H9 (cell line): ENCODE results near the gene GGA2. TPM values are rescaled to one million over a fixed set of nuclear protein-coding genes. Genes with fewer than 3 reads are reported as not detected.
A peak's percentile ranks its signal among the peaks of the same experiment; 100 is the strongest.

Experiments
- DNase-seq: peaks from one replicate; pipeline ENCODE4 v3.0.0-alpha.2; 2017
- H2AFZ ChIP-seq: one replicate; pipeline ENCODE4 v1.6.1; 2013; ENCODE audit warnings: mild to moderate bottlenecking, low read length, control low read depth, moderate library complexity
- H2AK5ac ChIP-seq: 2 replicates; pipeline ENCODE4 v1.6.1; 2013; ENCODE audit warnings: low read length, control low read depth, mixed read lengths; ENCODE audit not compliant: insufficient read length
- H2BK120ac ChIP-seq: one replicate; pipeline ENCODE4 v1.6.1; 2013; ENCODE audit warnings: low read depth, mild to moderate bottlenecking, low read length, control low read depth, inconsistent platforms; ENCODE audit not compliant: poor library complexity, severe bottlenecking
- H2BK12ac ChIP-seq: 2 replicates; pipeline ENCODE4 v1.6.1; 2013; ENCODE audit warnings: low read length, control low read depth, mixed read lengths, low read depth; ENCODE audit not compliant: insufficient read length
- H2BK15ac ChIP-seq: 2 replicates; pipeline ENCODE4 v1.6.1; 2013; ENCODE audit warnings: low read depth, low read length, control low read depth
- H2BK20ac ChIP-seq: one replicate; pipeline ENCODE4 v1.6.1; 2013; ENCODE audit warnings: low read depth, mild to moderate bottlenecking, low read length, control low read depth, inconsistent platforms; ENCODE audit not compliant: poor library complexity, severe bottlenecking
- H2BK5ac ChIP-seq: 2 replicates; pipeline ENCODE4 v1.6.1; 2013; ENCODE audit warnings: low read length, control low read depth, mixed read lengths; ENCODE audit not compliant: insufficient read length
- H3K14ac ChIP-seq: 2 replicates; pipeline ENCODE4 v1.6.1; 2013; ENCODE audit warnings: low read length, control low read depth; ENCODE audit not compliant: insufficient read depth
- H3K18ac ChIP-seq: 2 replicates; pipeline ENCODE4 v1.6.1; 2013; ENCODE audit warnings: low read depth, mild to moderate bottlenecking, mixed read lengths, low read length, control low read depth; ENCODE audit not compliant: insufficient read length
- H3K23ac ChIP-seq: 2 replicates; pipeline ENCODE4 v1.6.1; 2013; ENCODE audit warnings: low read length, control low read depth, mixed read lengths, low read depth; ENCODE audit not compliant: insufficient read length
- H3K23me2 ChIP-seq: 2 replicates; pipeline ENCODE4 v1.6.1; 2013; ENCODE audit warnings: low read depth, mild to moderate bottlenecking, mixed read lengths, low read length, control low read depth; ENCODE audit not compliant: insufficient read length, poor library complexity, severe bottlenecking
- H3K27ac ChIP-seq: 2 replicates; pipeline ENCODE4 v1.5.1; 2013; ENCODE audit warnings: low read length, control low read depth, mixed read lengths, low read depth; ENCODE audit not compliant: insufficient read length
- H3K27me3 ChIP-seq: 2 replicates; pipeline ENCODE4 v1.6.1; 2013; ENCODE audit warnings: low read length, control low read depth, inconsistent platforms; ENCODE audit not compliant: insufficient read depth
- H3K4ac ChIP-seq: 2 replicates; pipeline ENCODE4 v1.6.1; 2013; ENCODE audit warnings: low read depth, mild to moderate bottlenecking, control low read depth, inconsistent platforms, low read length, moderate library complexity
- H3K4me1 ChIP-seq: 2 replicates; pipeline ENCODE4 v1.6.1; 2013; ENCODE audit warnings: low read length, control low read depth, inconsistent platforms; ENCODE audit not compliant: insufficient read depth
- H3K4me2 ChIP-seq: 2 replicates; pipeline ENCODE4 v1.6.1; 2013; ENCODE audit warnings: low read length, control low read depth, mixed read lengths; ENCODE audit not compliant: insufficient read length, insufficient read depth
- H3K56ac ChIP-seq: 2 replicates; pipeline ENCODE4 v1.6.1; 2013; ENCODE audit warnings: low read depth, mild to moderate bottlenecking, mixed read lengths, low read length, control low read depth; ENCODE audit not compliant: insufficient read length
- H3K79me1 ChIP-seq: 2 replicates; pipeline ENCODE4 v1.6.1; 2013; ENCODE audit warnings: low read depth, mild to moderate bottlenecking, moderate library complexity, low read length, control low read depth, inconsistent platforms; ENCODE audit not compliant: insufficient read depth, poor library complexity, severe bottlenecking
- H3K79me2 ChIP-seq: 2 replicates; pipeline ENCODE4 v1.6.1; 2013; ENCODE audit warnings: low read length, control low read depth, inconsistent platforms; ENCODE audit not compliant: insufficient read depth
- H3K9ac ChIP-seq: 2 replicates; pipeline ENCODE4 v1.6.1; 2013; ENCODE audit warnings: low read length, control low read depth, mixed read lengths; ENCODE audit not compliant: insufficient read length; ENCODE audit errors: extremely low read depth
- H3K9me3 ChIP-seq: one replicate; pipeline ENCODE4 v1.6.1; 2013; ENCODE audit warnings: low read depth, low read length, inconsistent platforms; ENCODE audit not compliant: control insufficient read depth
- H3T11ph ChIP-seq: one replicate; pipeline ENCODE4 v1.6.1; 2013; ENCODE audit warnings: mild to moderate bottlenecking, low read length, control low read depth, inconsistent platforms
- H4K20me1 ChIP-seq: one replicate; pipeline ENCODE4 v1.6.1; 2013; ENCODE audit not compliant: control insufficient read depth, insufficient read length, insufficient read depth
- H4K5ac ChIP-seq: 2 replicates; pipeline ENCODE4 v1.6.1; 2013; ENCODE audit warnings: low read depth, mild to moderate bottlenecking, mixed read lengths, low read length, control low read depth; ENCODE audit not compliant: insufficient read length
- H4K8ac ChIP-seq: replicated peaks from 2 replicates; pipeline ENCODE4 v1.6.1; 2013; ENCODE audit warnings: low read length, control low read depth, mixed read lengths, low read depth; ENCODE audit not compliant: insufficient read length
- H4K91ac ChIP-seq: 2 replicates; pipeline ENCODE4 v1.6.1; 2013; ENCODE audit warnings: low read depth, mild to moderate bottlenecking, moderate library complexity, mixed read lengths, low read length, control low read depth; ENCODE audit not compliant: insufficient read length
- H3K27ac Mint-ChIP-seq, 3 experiments: 2 replicates in 2 of 3; 3 replicates in 1 of 3; pipeline ENCODE4 v1.8.0; 2020 to 2021; ENCODE audit warnings: mixed read lengths in 3 of 3, mild to moderate bottlenecking in 1 of 3, moderate library complexity in 1 of 3
- H3K27me3 Mint-ChIP-seq: 2 replicates; pipeline ENCODE4 v1.8.0; 2021; ENCODE audit warnings: low read depth, mild to moderate bottlenecking, moderate library complexity, mixed read lengths
- H3K36me3 Mint-ChIP-seq, 3 experiments: 2 replicates in 2 of 3; 3 replicates in 1 of 3; pipeline ENCODE4 v1.8.0; 2020 to 2021; ENCODE audit warnings: low read depth in 3 of 3, mixed read lengths in 3 of 3; ENCODE audit not compliant: insufficient read depth in 1 of 3
- H3K4me1 Mint-ChIP-seq, 2 experiments: 2 replicates each; pipeline ENCODE4 v1.8.0; 2020; ENCODE audit warnings: mixed read lengths in 2 of 2
- H3K4me3 Mint-ChIP-seq, 2 experiments: 2 replicates in 1 of 2; 3 replicates in 1 of 2; pipeline ENCODE4 v1.8.0; 2020 to 2021; ENCODE audit warnings: mild to moderate bottlenecking in 2 of 2, mixed read lengths in 2 of 2, moderate library complexity in 1 of 2
- H3K9me3 Mint-ChIP-seq, 2 experiments: 2 replicates in 1 of 2; 3 replicates in 1 of 2; pipeline ENCODE4 v1.8.0; 2020; ENCODE audit warnings: mild to moderate bottlenecking in 2 of 2, mixed read lengths in 2 of 2, moderate library complexity in 1 of 2
- CTCF ChIP-seq: fragments of 200-600 bp; sonication (generic); conservative IDR thresholded peaks from 3 replicates; pipeline ENCODE4 v1.8.0; 2021; ENCODE audit warnings: antibody characterized with exemption, mild to moderate bottlenecking
- WGBS: extraction: QIAGEN DNeasy Blood & Tissue Kit; methylation state at CpG from one replicate; pipeline ENCODE4 v1.1.7; 2013; ENCODE audit warnings: missing lambda C conversion rate, low lambda C conversion rate, mixed read lengths; ENCODE audit not compliant: insufficient read length; ENCODE audit errors: extremely low coverage; 5-methylcytosine and 5-hydroxymethylcytosine counted together
- total RNA-seq: library from RNA; stranded (reverse); gene quantifications from 2 replicates; pipeline ENCODE4 v1.2.1, GENCODE V29; 2021

GGA2 gene
- total RNA-seq, 1 experiment from 2014 or later: 143 TPM

DNA sequence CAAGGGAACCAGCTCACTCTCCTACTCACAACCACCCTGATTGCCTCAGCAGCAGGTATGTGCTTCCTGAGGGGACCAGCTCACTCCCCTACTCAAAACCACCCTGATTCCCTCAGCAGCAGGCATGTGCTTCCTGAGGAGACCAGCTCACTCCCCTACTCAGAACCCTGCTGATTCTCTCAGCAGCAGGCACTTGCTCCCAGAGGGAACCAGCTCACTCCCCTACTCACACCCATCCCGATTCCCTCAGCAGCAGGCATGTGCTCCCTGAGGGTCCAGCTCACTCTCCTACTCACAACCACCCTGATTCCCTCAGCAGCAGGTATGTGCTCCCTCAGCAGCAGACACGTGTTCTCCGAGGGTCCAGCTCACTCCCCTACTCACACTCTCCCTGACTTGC lies 31.2 kb downstream of the GGA2 start:
- no peak overlapping the region for H2AK5ac ChIP-seq
- H2BK5ac ChIP-seq: no peak overlapping the region
- no peak overlapping the region for H3K27ac ChIP-seq
- H2BK15ac ChIP-seq: no peak overlapping the region
- H4K8ac ChIP-seq: no peak overlapping the region
- WGBS: no CpG with 5 or more reads among the region's 3 CpGs
- no peak overlapping the region for H3K18ac ChIP-seq
- H2BK12ac ChIP-seq: no peak overlapping the region
- no peaks in the 10 kb centered on the region for H3K27me3 ChIP-seq
- Mint-ChIP-seq H3K36me3 (peaks cover 55 to 94% (median 91%) of the 10 kb centered on the region in 3 experiments; a peak in 6 of 7 replicates), H3K27ac (peak overlapping the region in 2 of 3 experiments; percentile 38; a peak in 3 of 7 replicates), H3K4me1 (no peaks in the 10 kb centered on the region), H3K4me3 (no peak overlapping the region), H3K9me3 (no peaks in the 10 kb centered on the region), H3K27me3 (no peaks in the 10 kb centered on the region)
- no peak overlapping the region for H2AFZ ChIP-seq
- H3K9me3 ChIP-seq: no peaks in the 10 kb centered on the region
- H4K5ac ChIP-seq: no peak overlapping the region
- H3K4me2 ChIP-seq: no peak overlapping the region
- H3K4me1 ChIP-seq: no peaks in the 10 kb centered on the region
- H3T11ph ChIP-seq: no peak overlapping the region
- no peak for TF ChIP-seq CTCF
- no peak overlapping the region for H2BK20ac ChIP-seq
- DNase-seq: no peak
- no peaks in the 10 kb centered on the region for H3K79me1 ChIP-seq
- H3K56ac ChIP-seq: no peak overlapping the region
- H3K4ac ChIP-seq: no peak overlapping the region
- no peak overlapping the region for H3K14ac ChIP-seq
- no peak overlapping the region for H3K9ac ChIP-seq
- H3K23me2 ChIP-seq: no peaks in the 10 kb centered on the region
- H3K79me2 ChIP-seq: no peaks in the 10 kb centered on the region
- H2BK120ac ChIP-seq: no peak overlapping the region
- no peak overlapping the region for H3K23ac ChIP-seq
- H4K20me1 ChIP-seq: no peaks in the 10 kb centered on the region
- H4K91ac ChIP-seq: no peak overlapping the region
